OCI-LY7 (cell line): Measurements from ENCODE around the gene FN1. TPM values are rescaled to one million over a fixed set of nuclear protein-coding genes. Genes with fewer than 3 reads are reported as not detected.

Experiments used
- BruUV-seq: library from RNA; stranded (reverse); fragments of 400-500 nt; replicated peaks from 2 replicates; lab custom pipeline; 2021; lab: Mats Ljungman, UMichigan
- CTCF ChIA-PET: fragments of 300-600 bp; sonication (Branson Sonifier 250); formaldehyde crosslinking; loops from one replicate; lab custom pipeline; 2022; ENCODE audit warnings: antibody characterized with exemption; ENCODE audit not compliant: unreplicated experiment; lab: Charles Lee
- POLR2A ChIA-PET: fragments of 300-600 bp; sonication (Branson Sonifier 250); formaldehyde crosslinking; loops from one replicate; lab custom pipeline; 2022; ENCODE audit warnings: antibody characterized with exemption; lab: Charles Lee
- DNase-seq: peaks from one replicate; pipeline ENCODE4 v3.0.0-alpha.2; 2015; ENCODE audit warnings: low spot score
- H2AFZ ChIP-seq: fragments of 200-600 bp; sonication (generic), shearing (Covaris generic); 2 replicates; pipeline ENCODE4 v1.6.1; 2014; ENCODE audit warnings: mild to moderate bottlenecking, antibody characterized with exemption, low read length, moderate library complexity
- H3K27ac ChIP-seq: fragments of 200-600 bp; sonication (generic); 2 replicates; pipeline ENCODE4 v1.5.1; 2014; ENCODE audit warnings: mixed run types, low read depth, mild to moderate bottlenecking, moderate library complexity, low read length, inconsistent platforms; ENCODE audit not compliant: poor library complexity, severe bottlenecking
- H3K36me3 ChIP-seq: fragments of 200-600 bp; sonication (generic); 2 replicates; pipeline ENCODE4 v1.6.1; 2014; ENCODE audit warnings: mild to moderate bottlenecking, antibody characterized with exemption, low read length, moderate library complexity, mixed read lengths; ENCODE audit not compliant: insufficient read depth
- H3K4me1 ChIP-seq: fragments of 200-600 bp; sonication (generic); 2 replicates; pipeline ENCODE4 v1.5.1; 2014; ENCODE audit warnings: mild to moderate bottlenecking, low read length; ENCODE audit not compliant: insufficient read depth, poor library complexity, severe bottlenecking
- H3K4me2 ChIP-seq: fragments of 200-600 bp; sonication (generic); 2 replicates; pipeline ENCODE4 v1.6.1; 2014; ENCODE audit warnings: mild to moderate bottlenecking, low read length
- H3K4me3 ChIP-seq: fragments of 200-600 bp; sonication (generic); 2 replicates; pipeline ENCODE4 v1.5.1; 2014; ENCODE audit warnings: mild to moderate bottlenecking, low read depth, low read length; ENCODE audit not compliant: poor library complexity, severe bottlenecking
- H3K79me2 ChIP-seq: fragments of 200-600 bp; sonication (generic); 2 replicates; pipeline ENCODE4 v1.6.1; 2016; ENCODE audit warnings: low read depth, mild to moderate bottlenecking, low read length, moderate library complexity, mixed read lengths; ENCODE audit not compliant: insufficient read depth
- H3K9me2 ChIP-seq: fragments of 200-600 bp; sonication (generic); 2 replicates; pipeline ENCODE4 v1.6.1; 2016; ENCODE audit warnings: mild to moderate bottlenecking, low read length, mixed read lengths; ENCODE audit not compliant: insufficient read depth
- H3K9me3 ChIP-seq: fragments of 200-600 bp; sonication (generic); 2 replicates; pipeline ENCODE4 v1.6.1; 2014; ENCODE audit warnings: mild to moderate bottlenecking, mixed run types, low read length, mixed read lengths
- H4K20me1 ChIP-seq: fragments of 200-600 bp; sonication (generic); 2 replicates; pipeline ENCODE4 v1.6.1; 2014; ENCODE audit warnings: mild to moderate bottlenecking, antibody characterized with exemption, low read length, moderate library complexity, mixed read lengths; ENCODE audit not compliant: insufficient read depth
- EZH2phosphoT487 ChIP-seq: fragments of 200-600 bp; sonication (generic); IDR thresholded peaks from 2 replicates; pipeline ENCODE4 v1.6.1; 2018; ENCODE audit warnings: low read depth, borderline replicate concordance, mild to moderate bottlenecking, mixed run types, antibody characterized with exemption, low read length, moderate library complexity, mixed read lengths
- intact Hi-C: fragments of 100-400 bp; cut with micrococcal nuclease; formaldehyde crosslinking; loops from one replicate; pipeline ENCODE4 v1.10.0; 2022; ENCODE audit not compliant: unreplicated experiment
- total RNA-seq, 2 experiments: library from RNA; depleted of rRNA in 1 of 2; stranded (reverse); fragments of >200 nt in 1 of 2; shearing (Covaris generic) in 1 of 2; gene quantifications; 2 replicates each; pipeline ENCODE4 v1.2.3, GENCODE V29; 2014 to 2022
- TF ChIP-seq, protein P1 (sequence below): fragments of 200-600 bp; sonication (generic); conservative IDR thresholded peaks from 2 replicates; pipeline ENCODE4 v1.5.1; 2014; ENCODE audit warnings: mild to moderate bottlenecking, antibody characterized with exemption, low read length, moderate library complexity, mixed read lengths

Gene FN1
- total RNA-seq, 2 experiments from 2014 or later, result 1.3 TPM; not detected in 1

DNA sequence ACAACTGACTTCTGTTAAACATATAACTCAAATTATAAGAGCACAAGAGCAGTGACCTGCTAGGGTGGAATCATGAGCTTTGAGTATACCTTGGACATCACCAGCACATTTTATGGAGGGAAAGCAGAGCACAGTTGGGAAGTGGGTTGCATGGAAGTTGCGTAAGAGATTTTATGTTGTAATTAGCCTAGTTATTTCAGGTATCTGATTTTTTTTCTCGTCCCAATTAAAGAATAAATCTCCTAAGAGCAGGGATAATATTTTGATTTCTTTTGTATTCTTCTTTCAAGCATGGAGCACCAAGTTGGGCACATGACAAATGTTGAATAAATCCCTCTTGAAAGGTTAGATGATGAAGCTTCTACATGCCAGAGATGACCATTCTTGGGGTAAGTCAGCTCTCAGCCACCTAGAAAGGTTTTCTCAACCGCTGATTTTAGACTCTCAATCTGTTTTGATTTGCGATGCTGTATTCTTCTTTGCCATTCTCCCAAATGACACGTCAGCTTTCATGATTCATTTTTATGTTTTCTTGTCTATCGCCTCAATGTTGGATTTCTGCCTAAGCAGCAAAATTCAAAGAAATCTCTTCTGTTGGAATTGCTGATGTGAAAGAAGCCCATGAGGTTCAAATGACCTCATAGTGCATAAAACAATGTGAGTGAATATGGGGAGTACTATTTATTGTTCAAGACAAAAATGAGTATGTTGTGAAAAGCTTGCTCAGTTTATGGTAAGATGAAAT is 15.3 kb upstream of the FN1 start:
- no peaks in the 10 kb centered on the region for H3K9me2 ChIP-seq
- no peak overlapping the region for H3K27ac ChIP-seq
- no peaks in the 10 kb centered on the region for H3K4me1 ChIP-seq
- no TSS peak for BruUV-seq
- intact Hi-C loops, result no loop called here
- no peak overlapping the region for H2AFZ ChIP-seq
- no peak for DNase-seq
- no peak overlapping the region for H3K4me3 ChIP-seq
- no peak for TF ChIP-seq EZH2phosphoT487
- TF ChIP-seq, protein P1, sequence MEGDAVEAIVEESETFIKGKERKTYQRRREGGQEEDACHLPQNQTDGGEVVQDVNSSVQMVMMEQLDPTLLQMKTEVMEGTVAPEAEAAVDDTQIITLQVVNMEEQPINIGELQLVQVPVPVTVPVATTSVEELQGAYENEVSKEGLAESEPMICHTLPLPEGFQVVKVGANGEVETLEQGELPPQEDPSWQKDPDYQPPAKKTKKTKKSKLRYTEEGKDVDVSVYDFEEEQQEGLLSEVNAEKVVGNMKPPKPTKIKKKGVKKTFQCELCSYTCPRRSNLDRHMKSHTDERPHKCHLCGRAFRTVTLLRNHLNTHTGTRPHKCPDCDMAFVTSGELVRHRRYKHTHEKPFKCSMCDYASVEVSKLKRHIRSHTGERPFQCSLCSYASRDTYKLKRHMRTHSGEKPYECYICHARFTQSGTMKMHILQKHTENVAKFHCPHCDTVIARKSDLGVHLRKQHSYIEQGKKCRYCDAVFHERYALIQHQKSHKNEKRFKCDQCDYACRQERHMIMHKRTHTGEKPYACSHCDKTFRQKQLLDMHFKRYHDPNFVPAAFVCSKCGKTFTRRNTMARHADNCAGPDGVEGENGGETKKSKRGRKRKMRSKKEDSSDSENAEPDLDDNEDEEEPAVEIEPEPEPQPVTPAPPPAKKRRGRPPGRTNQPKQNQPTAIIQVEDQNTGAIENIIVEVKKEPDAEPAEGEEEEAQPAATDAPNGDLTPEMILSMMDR, result no peak
- H4K20me1 ChIP-seq, result no peaks in the 10 kb centered on the region
- ChIA-PET CTCF (no interaction called here), POLR2A (interaction anchor here (0.6 kb wide), 1 partner anchor 31 kb away, joined by 3 read pairs; no protein-coding TSS in a partner anchor)
- no peaks in the 10 kb centered on the region for H3K9me3 ChIP-seq
- no peaks in the 10 kb centered on the region for H3K36me3 ChIP-seq
- no peak overlapping the region for H3K4me2 ChIP-seq
- no peaks in the 10 kb centered on the region for H3K79me2 ChIP-seq

DNA sequence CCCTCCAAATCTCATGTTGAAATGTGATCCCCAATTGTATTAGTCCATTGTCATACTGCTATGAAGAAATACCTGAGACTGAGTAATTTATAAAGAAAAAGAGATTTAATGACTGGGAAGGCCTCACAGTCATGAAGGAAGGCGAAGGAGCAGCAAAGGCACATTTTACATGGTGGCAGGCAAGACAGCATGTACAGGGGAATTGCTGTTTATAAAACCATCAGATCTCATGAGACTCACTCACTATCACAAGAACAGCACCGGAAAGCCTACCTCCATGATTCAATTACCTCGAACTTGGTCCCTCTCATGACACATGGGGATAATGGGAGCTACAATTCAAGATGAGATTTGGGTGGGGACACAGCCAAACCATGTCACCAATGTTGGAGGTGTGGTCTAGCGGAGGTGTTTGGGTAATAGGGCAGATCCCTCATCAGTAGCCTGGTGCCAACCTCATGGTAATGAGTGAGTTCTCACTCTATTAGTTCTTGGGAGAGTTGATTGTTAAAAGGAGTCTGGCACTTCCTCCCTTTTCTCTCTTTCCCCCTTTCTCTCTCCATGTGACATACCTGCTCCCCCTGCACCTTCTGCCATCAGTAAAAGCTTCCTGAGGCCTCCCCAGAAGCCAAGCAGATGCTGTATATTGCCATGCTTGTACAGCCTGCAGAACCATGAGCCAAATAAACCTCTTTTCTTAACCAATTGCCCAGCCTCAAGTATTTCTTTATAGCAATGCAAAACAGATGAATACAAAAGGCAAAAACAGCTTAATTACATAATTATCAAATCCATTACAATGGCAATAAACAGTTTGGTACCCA is 14.5 kb upstream of the FN1 start:
- H3K4me2 ChIP-seq, result no peak overlapping the region
- POLR2A ChIA-PET, result interaction anchor here (0.6 kb wide), 1 partner anchor 30 kb away, joined by 3 read pairs; no protein-coding TSS in a partner anchor
- H3K9me2 ChIP-seq, result no peaks in the 10 kb centered on the region
- CTCF ChIA-PET, result no interaction called here
- no peak for TF ChIP-seq EZH2phosphoT487
- TF ChIP-seq, protein P1, result no peak
- H3K27ac ChIP-seq, result no peak overlapping the region
- no TSS peak for BruUV-seq
- intact Hi-C loops, result no loop called here
- no peak overlapping the region for H3K4me3 ChIP-seq
- H3K4me1 ChIP-seq, result no peaks in the 10 kb centered on the region
- H3K79me2 ChIP-seq, result no peaks in the 10 kb centered on the region
- H3K9me3 ChIP-seq, result no peaks in the 10 kb centered on the region
- H3K36me3 ChIP-seq, result no peaks in the 10 kb centered on the region
- no peak for DNase-seq
- H2AFZ ChIP-seq, result no peak overlapping the region
- H4K20me1 ChIP-seq, result no peaks in the 10 kb centered on the region
